Adipocyte (in vitro differentiated cells): ENCODE measurements around the gene NCBP3.
A peak's percentile ranks its signal among the peaks of the same experiment; 100 is the strongest.

Experiments
- DNase-seq: peaks from one replicate; pipeline ENCODE4 v3.0.0-alpha.2; 2015; ENCODE audit warnings: low read depth
- H3K27me3 ChIP-seq: replicated peaks from 2 replicates; pipeline ENCODE4 v1.7.0; 2013; ENCODE audit warnings: mild to moderate bottlenecking, low read length, moderate library complexity; ENCODE audit not compliant: control insufficient read depth, insufficient read depth
- H3K36me3 ChIP-seq: 2 replicates; pipeline ENCODE4 v1.7.0; 2013; ENCODE audit warnings: low read length, mild to moderate bottlenecking, moderate library complexity; ENCODE audit not compliant: control insufficient read depth, insufficient read depth, severe bottlenecking
- H3K4me1 ChIP-seq: 2 replicates; pipeline ENCODE4 v1.7.0; 2013; ENCODE audit warnings: mild to moderate bottlenecking, low read length, moderate library complexity; ENCODE audit not compliant: control insufficient read depth, insufficient read depth
- H3K4me3 ChIP-seq: 2 replicates; pipeline ENCODE4 v1.7.0; 2013; ENCODE audit warnings: mild to moderate bottlenecking, low read length, moderate library complexity
- H3K9ac ChIP-seq: 2 replicates; pipeline ENCODE4 v1.7.0; 2013; ENCODE audit warnings: mild to moderate bottlenecking, low read length, moderate library complexity
- H3K9me3 ChIP-seq: 2 replicates; pipeline ENCODE4 v1.7.0; 2013; ENCODE audit warnings: mild to moderate bottlenecking, low read length, moderate library complexity; ENCODE audit not compliant: control insufficient read depth

The NCBP3 gene

GRCh38 chr17:3845621-3846436 is at the start of gene NCBP3:
NCBP3 (minus strand) TSS chr17:3846246; CDS start chr17:3846223, 23 bp downstream.
- H3K4me1 ChIP-seq = peaks cover 8% of the 10 kb centered on the region
- peak within 1 kb of the TSS; percentile 96 for H3K9ac ChIP-seq
- no peaks in the 10 kb centered on the region for H3K9me3 ChIP-seq
- peak; percentile 98 for DNase-seq
- H3K36me3 ChIP-seq = peaks cover 15% of the 10 kb centered on the region
- H3K27me3 ChIP-seq = peaks cover 12% of the 10 kb centered on the region
- peak within 1 kb of the TSS; percentile 96 for H3K4me3 ChIP-seq

- Histone ChIP-seq H3K4me3 (no peak overlapping the region), H3K9ac (no peak overlapping the region), H3K9me3 (no peaks in the 10 kb centered on the region), H3K36me3 (no peaks in the 10 kb centered on the region), H3K4me1 (peaks cover 38% of the 10 kb centered on the region), H3K27me3 (no peaks in the 10 kb centered on the region)
- DNase-seq = no peak
These were observed 49.3 kb upstream of the NCBP3 start for GRCh38 chr17:3895354-3895753.

- Histone ChIP-seq H3K9me3 (no peaks in the 10 kb centered on the region), H3K4me1 (peaks cover 43% of the 10 kb centered on the region), H3K36me3 (no peaks in the 10 kb centered on the region), H3K9ac (no peak overlapping the region), H3K27me3 (no peaks in the 10 kb centered on the region), H3K4me3 (no peak overlapping the region)
- DNase-seq = peak; percentile 14
These were observed 48.9 kb upstream of the NCBP3 start for GRCh38 chr17:3894911-3895343.

- no peaks in the 10 kb centered on the region for H3K27me3 ChIP-seq
- no peak overlapping the region for H3K9ac ChIP-seq
- H3K4me3 ChIP-seq = no peak overlapping the region
- H3K4me1 ChIP-seq = peaks cover 50% of the 10 kb centered on the region
- no peak for DNase-seq
- H3K36me3 ChIP-seq = no peaks in the 10 kb centered on the region
- H3K9me3 ChIP-seq = no peaks in the 10 kb centered on the region
These were observed 48.1 kb upstream of the NCBP3 start for GRCh38 chr17:3894188-3894587.

- Histone ChIP-seq H3K4me3 (peak overlapping the region; percentile 78), H3K36me3 (no peaks in the 10 kb centered on the region), H3K27me3 (no peaks in the 10 kb centered on the region), H3K9me3 (no peaks in the 10 kb centered on the region), H3K4me1 (peaks cover 55% of the 10 kb centered on the region), H3K9ac (peak overlapping the region; percentile 61)
- DNase-seq = no peak
These were observed 47.7 kb upstream of the NCBP3 start for GRCh38 chr17:3893720-3894116.

GRCh38 chr17:3893003-3893719 is 47.1 kb upstream of the NCBP3 start, which contains the start of gene CAMKK1:
CAMKK1 (minus strand) TSS chr17:3893053; CDS start chr17:3885687, 7,366 bp downstream.
- H3K4me3 ChIP-seq = peak within 1 kb of the TSS; percentile 78

GRCh38 chr17:3892095-3892998 is 46.3 kb upstream of the NCBP3 start:
- H3K36me3 ChIP-seq = no peaks in the 10 kb centered on the region
- peak overlapping the region; percentile 71 for H3K9ac ChIP-seq
- DNase-seq = peak; percentile 75
- H3K4me1 ChIP-seq = peaks cover 66% of the 10 kb centered on the region
- peak overlapping the region; percentile 77 for H3K4me3 ChIP-seq
- H3K9me3 ChIP-seq = no peaks in the 10 kb centered on the region
- no peaks in the 10 kb centered on the region for H3K27me3 ChIP-seq

More at GRCh38 chr17:3893003-3893719, 47.1 kb upstream of the NCBP3 start, which contains the start of gene CAMKK1:
- Histone ChIP-seq H3K27me3 (no peaks in the 10 kb centered on the region), H3K9ac (peak within 1 kb of the TSS; percentile 71), H3K4me1 (peaks cover 58% of the 10 kb centered on the region), H3K9me3 (no peaks in the 10 kb centered on the region), H3K36me3 (no peaks in the 10 kb centered on the region)
- DNase-seq = peak; percentile 96

GRCh38 chr17:3891626-3892094 is 45.6 kb upstream of the NCBP3 start:
- no peaks in the 10 kb centered on the region for H3K27me3 ChIP-seq
- peak overlapping the region; percentile 71 for H3K9ac ChIP-seq
- DNase-seq = no peak
- H3K4me1 ChIP-seq = peaks cover 65% of the 10 kb centered on the region
- no peaks in the 10 kb centered on the region for H3K9me3 ChIP-seq
- no peaks in the 10 kb centered on the region for H3K36me3 ChIP-seq
- peak overlapping the region; percentile 77 for H3K4me3 ChIP-seq

- H3K36me3 ChIP-seq = no peaks in the 10 kb centered on the region
- H3K9me3 ChIP-seq = no peaks in the 10 kb centered on the region
- DNase-seq = no peak
- H3K4me1 ChIP-seq = peaks cover 67% of the 10 kb centered on the region
- peak overlapping the region; percentile 75 for H3K9ac ChIP-seq
- H3K4me3 ChIP-seq = peak overlapping the region; percentile 17
- no peaks in the 10 kb centered on the region for H3K27me3 ChIP-seq
These were observed 44.8 kb upstream of the NCBP3 start for GRCh38 chr17:3890878-3891219.

GRCh38 chr17:3890082-3890877 is 44.2 kb upstream of the NCBP3 start:
- peaks cover 73% of the 10 kb centered on the region for H3K4me1 ChIP-seq
- peak; percentile 97 for DNase-seq
- H3K9me3 ChIP-seq = no peaks in the 10 kb centered on the region
- no peaks in the 10 kb centered on the region for H3K27me3 ChIP-seq
- peak overlapping the region; percentile 75 for H3K9ac ChIP-seq
- H3K36me3 ChIP-seq = no peaks in the 10 kb centered on the region
- H3K4me3 ChIP-seq = peak overlapping the region; percentile 56
